NCI-H2029 (cell line): ENCODE data around the gene TRAF3.

Experiments
- DNase-seq: peaks from one replicate; lab custom pipeline; 2025; lab: John Stamatoyannopoulos, UW

The TRAF3 gene

DNA sequence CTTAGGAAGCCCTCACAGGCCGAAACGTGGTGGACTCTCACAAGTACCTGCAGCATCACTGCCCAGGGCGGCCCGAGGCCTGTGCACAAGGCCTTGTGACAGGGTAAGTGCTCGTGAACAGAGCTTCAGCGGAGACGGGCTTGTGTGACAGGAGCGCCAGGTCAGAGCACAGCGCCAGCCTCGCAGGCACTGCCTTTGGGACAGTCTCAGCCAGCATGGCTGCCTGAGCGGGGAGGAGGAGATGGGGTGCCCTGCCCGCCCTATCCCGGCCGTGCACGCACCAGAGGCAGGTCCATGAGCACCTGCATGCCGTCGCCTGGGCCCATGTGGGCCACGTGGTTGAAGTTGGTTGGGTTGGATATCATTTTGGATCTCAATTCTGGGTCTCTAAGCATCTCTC, 162.1 kb downstream of the TRAF3 start:
- no peak for DNase-seq

DNA sequence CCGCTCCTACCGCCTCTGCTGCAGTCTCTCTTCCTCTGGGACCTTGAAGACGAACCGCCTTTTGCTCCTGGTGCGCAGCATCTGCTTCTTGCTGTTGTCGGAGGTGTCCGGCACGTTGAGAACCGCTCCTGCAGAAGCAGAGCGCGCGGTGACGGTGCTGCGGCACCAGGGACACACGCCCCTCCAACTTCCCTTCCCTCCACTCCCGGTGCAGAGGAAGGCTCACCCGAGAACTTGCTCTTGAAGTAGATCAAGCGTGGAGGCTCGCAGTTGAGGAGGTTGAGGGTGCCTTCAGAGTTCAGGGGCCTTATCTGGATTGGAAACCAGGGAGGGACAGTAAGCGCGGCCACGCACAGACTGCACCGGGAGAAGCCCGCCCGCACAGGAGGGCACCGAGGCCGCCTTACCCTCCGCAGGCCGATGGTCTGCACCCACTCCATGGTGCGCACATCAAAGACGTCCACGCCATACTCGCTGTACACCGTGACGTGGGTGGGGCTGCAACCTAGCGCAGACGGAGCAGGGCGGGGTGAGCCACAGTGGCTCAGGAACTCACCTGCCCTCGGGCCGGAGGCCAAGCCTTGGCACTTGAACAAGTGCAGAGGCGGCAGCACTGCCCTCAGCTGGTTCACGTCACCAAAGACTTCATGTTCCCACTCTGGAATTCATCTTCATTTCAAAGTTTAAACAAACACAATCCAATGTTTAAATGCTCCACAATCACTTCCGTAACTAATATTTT, 162.7 kb downstream of the TRAF3 start:
- DNase-seq: no peak

DNA sequence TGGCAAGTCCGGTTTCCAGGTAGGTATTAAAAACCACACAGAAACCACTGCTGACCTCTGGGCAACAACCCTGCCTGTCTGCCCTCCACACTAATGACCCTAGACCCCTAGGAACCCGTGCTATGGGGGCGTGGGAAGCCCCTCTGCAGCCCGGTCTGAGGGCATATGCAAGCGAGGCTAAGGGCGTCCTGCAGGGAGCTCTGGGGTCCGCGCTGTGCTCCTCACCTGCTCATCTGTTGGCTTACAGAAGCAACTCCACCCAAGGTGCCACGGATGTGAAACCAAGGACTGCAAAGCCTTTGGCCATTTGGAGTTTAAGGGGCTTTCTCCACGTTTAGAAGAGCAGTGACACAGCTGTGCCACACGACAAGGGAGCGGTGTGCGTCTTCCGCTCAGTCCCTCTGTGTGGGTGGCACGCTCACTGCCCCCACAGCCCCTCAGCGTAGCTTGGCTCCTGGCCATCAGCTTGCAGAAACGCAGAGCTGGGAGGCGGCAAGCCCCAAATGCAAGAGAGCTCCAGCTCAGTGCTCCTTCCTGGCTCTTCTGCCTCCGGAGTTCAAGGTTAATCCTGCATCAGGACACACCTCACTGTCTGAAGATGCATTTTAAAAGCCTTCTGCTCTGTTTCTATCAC, 163.6 kb downstream of the TRAF3 start:
- no peak for DNase-seq

DNA sequence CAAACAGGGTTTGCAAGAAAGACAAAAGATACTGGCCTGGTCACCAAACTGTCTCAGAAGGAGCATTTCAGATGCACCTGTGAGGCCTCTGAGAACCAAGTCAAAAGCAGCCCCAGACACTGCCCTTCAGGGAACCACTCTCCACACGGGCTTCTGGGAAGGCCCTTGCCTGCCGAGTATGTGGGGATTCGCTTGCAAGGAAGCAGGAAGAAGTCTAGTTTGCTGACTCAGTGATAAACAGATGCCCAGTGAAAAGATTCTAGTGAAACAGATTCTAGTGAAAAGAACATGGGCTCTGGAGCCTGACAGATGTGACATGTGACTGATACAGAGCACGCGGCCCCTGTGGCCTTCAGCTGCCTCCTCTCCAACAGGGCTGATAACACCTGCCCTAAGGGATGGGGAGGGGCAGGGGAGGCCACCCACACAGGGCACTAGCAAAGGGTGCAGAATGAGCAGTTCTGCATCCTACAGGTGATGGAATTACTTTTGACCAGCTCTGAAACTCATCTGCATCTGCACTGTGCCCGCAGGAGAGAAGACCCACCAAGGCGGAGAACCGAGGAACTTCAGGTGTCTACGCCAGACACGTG, 164.3 kb downstream of the TRAF3 start:
- no peak for DNase-seq

DNA sequence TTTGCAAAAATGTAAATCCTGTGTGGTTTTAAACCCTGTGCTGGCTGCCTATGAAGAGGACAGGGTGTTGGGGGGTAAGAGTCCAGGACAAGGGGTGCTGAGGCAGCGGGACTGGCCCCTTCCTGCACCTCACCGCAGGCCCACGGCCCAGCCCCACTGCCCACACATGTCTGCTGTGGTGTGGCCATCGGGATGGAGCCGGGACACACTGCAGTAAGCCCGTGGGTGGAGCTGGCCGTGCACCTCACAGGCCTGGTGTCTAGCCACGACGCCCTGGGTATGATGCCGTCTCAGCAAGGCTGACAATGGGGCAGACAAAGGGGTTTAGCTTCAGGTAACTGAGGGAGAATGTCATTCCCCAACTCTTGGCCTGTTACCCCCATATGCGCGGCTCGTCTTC, 164.8 kb downstream of the TRAF3 start:
- no peak for DNase-seq

DNA sequence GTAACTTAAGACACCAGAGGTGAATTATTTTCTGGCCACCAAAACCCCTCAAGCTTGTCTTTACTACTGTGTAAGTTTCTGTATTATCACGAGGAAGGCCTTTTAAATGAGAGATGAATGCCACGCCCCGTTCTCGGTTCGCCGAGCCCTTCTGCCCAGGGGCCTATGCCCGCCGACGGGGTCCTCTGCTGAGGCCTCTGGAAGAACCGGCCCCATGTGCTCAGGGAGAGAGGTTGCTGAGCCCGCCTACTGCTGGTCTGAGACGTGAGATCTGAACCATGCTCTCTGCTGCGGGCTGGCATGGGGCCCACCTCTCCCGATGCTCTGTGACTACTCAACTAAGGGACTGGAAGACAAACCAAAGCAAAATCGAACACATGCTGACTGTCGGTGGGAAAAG, 166.2 kb downstream of the TRAF3 start:
- DNase-seq: no peak

DNA sequence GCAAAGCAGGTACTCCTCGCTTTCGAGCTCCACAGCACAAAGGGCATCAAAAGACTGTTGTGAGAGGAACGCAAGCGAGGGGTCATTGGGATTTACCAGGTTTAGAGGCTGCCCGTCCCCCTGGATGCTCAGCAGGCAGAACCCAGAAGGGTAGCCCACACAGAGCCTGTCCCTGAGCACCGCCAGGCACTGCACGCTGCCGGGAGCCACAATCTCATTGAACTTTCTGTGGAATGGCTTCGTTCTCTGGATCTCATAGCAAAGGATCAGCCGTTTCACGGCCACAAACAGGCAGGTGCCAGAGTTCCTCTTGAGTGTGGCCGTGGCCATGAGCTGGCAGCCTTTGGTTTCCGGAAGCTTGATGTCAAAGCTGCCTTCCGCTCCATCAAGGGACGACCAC, 166.7 kb downstream of the TRAF3 start:
- DNase-seq: no peak

DNA sequence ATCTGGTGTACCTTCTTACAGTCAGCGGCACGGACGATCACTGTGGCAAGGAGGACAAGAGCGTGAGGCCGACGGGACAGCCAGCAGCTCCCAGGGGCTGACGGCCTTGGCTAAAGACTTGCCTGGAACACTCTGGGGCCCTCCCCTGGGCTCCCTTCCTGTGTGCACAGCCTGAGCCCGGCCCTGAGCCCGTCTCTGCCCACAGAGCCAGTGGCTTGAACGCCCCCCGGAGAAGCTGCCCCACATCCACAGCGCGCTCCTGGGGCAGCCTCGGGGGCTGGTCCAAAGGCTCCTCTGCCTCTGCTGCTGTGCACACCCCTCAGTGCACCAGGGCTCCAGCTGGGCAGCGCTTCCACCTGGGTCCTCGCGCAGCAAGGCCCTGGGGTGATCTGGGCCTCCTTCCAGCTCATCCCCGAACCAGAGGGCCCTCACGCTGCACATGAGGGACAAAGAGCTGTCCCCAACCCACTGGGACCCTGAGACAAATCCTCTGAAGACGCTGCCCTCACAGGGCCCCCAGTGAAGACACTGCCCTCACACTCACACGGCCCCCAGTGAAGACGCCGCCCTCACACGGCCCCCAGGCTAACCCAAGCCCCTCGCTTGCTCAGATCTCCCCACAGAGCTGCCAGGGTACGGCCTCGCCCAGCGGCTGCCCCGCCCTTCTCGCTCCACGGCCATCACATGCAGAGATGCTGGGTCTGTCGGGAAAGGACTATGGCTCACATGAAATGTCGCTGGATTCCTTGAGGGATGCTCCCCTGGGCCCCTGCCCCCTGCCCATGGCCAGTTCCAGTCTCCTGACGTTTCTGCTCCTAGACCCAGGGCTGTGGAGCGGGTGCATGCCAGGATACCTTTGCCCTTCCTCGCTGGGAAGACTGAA, 167.4 kb downstream of the TRAF3 start:
- DNase-seq: no peak

DNA sequence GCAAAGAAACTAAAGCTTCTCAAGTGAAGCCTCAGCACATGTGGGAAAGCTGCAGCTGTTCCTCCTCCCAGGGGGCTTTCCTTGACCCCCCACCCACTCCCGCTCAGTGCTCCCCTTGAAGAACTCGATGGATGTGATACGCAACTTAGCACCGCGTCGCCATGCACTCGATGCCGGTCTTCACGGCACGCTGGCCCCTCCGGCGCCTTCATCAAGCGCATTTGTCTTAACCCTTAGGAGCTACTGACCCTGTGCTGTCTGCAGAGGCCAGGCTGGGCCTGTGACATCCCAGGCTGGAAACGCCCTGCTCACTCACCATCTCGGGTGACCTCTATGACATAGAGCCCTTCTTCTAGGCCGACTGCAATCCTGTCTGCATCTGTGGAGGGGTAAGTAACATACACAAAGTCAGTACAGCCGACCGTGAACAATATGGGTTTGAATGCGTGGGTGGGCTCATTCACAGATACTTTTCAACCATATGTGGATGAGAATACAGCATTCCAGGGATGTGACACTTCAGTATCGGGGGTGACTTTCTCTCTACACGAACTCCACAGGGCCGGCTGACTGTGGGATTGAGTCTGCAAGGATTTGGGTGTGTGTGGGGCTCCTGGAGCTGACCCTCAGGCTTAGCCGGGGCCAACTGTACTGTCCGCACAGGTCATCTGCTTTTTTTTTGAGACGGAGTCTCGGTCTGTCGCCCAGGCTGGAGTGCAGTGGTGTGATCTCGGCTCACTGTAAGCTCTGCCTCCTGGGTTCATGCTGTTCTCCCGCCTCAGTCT, 168.3 kb downstream of the TRAF3 start:
- DNase-seq: no peak

DNA sequence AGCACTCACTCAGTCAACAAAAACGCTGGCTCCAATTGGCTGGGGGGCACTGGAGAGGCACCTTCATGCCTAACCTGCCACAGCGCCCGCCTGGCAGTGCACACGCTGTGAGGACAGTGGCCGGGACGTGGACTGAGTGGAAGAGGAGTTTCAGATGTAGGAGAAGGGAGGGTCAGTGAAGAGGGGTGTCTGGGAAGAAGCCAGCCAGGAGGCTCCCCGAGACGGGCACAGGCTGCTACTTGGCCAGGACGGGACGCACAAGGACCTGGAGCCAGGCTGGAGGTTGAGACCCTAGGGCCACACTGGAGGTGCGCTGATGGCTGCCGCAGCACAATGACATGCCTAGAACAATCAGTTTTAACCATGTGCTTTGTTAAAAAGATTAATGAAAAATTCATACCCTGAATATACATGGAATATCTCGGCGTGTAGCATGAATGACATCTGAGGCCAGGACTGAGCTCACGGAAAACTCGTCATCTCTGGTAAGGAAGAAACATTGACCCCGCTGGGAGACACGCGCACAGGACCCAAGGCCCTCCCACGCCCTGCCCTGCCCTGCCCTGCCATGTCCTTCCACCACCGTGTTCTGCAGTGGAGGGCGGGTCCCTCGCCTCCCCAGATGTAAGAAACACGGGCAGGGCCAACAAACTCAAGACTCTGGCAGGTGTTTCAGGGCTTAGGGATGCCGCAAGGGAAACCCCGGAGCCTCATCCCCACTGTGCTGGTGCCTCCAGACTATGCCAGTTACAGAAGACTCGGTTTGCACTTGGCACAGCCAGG, 170.3 kb downstream of the TRAF3 start:
- no peak for DNase-seq

DNA sequence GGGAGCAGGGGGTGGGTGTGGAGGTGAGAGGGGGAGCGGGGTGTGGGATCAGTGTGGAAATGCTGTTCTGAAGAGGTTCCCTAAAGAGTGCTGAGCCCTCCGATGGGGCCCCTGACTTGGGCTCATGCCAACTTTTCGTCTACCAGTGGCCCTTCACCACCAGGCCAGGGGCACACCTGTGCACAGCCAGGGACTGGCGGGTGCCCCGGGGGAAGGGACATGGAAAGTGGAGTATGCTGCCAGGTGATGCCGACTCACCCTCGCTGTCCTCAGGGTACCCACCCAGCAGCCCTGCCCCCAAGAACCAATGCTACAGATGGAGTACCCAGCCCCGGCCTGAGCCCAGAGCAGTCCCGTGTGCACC, 171.4 kb downstream of the TRAF3 start:
- no peak for DNase-seq

DNA sequence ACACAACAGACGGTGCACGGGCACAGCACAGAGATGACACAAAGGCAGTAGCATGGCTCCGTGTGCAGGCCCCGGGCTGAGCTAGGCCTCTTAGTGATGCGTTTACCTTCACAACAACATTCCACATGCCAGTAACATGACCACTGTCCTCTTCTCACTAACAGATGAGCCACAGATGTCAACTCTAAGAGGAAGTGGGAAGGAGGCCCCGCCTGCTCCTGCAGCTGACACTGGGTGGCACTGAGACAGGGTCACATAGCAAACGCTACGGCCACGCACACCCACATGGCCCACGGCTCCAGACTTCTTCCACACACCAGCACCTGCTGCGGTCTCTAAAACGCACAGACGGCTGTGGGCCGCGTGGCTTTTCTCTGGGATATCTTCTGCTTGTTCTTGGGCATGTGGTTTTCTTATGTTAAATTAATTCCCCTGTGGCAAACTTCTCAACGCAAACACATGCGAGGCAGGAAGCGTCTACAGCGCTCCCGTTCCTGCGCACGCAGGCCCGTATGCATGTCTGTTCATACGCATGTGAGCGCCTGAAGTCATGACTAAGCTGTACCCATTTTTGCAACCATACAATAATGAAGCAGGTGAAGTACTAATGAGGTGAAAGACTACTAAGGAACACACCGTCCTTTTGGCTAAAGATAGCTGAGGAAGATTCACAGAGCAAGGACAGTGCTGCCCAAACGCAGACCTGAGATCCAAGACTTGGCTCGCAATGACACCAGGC, 172.0 kb downstream of the TRAF3 start:
- peak; percentile 59 for DNase-seq

DNA sequence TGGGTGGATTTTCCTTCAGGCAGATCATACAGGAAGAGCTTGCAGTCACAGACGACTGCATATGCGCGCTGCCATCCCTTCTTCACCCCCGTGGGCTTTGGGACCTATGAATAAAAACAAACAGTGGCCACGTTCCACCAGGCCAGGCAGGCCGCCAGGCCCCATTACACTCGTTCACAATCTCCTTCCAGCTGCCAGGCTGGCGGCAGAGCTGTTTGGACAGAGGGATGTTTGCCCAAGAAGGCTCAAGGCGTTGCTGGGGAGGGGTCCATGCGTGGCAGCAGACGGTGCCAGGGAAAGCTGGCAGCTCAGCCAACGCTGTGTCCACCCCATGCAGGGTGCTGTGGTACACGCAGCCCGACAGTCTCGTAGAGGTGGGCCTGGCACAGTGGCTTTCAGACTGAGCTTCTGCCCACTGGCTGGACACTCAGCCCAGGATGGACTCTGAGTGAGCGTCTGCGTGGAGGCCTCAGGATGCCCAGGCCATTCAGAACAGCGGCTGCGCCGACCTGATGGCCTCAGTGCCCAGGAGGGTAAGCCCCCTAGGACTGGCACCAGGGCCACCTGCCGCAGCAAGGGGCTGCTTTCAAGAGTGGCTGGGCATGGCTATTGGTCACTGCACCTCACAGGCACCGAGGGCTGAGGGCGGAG, 172.7 kb downstream of the TRAF3 start:
- DNase-seq: peak; percentile 66

DNA sequence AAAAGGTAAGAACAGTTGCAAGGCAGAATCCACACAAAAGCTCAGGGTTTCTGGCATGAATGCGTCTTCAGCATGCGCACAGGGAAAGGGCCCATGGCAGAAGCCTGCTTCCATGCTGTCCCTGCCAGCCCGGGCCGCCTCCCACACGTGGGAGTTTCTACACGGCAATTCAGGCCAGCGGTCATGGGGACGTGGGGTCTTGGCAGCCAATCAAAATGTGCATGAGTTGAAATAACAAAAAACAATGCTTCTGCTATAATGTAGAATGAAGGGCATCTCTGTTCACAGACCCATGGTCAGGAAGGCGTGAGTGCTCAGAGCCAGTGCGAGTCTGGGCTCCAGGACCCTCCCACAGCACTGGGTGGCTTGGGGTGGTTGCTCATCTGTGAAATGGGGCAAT, 173.8 kb downstream of the TRAF3 start:
- no peak for DNase-seq

DNA sequence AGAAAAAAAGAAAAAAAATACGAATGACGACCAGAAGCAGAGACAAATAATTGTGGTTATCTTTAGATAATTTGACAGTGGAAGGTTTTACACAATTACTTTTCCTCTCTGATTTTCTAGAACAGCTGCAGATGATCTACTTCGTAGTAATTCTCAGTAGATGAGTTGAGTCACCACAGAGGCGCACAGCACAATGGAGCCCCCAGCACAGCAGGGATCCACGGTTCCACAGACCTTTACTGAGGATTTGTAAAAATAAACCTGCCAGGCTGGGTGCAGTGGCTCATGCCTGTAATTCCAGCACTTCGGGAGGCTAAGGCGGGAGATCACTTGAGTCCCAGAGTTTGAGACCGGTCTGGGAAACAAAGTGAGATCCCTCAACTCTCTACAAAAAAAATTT, 174.6 kb downstream of the TRAF3 start:
- DNase-seq: no peak

DNA sequence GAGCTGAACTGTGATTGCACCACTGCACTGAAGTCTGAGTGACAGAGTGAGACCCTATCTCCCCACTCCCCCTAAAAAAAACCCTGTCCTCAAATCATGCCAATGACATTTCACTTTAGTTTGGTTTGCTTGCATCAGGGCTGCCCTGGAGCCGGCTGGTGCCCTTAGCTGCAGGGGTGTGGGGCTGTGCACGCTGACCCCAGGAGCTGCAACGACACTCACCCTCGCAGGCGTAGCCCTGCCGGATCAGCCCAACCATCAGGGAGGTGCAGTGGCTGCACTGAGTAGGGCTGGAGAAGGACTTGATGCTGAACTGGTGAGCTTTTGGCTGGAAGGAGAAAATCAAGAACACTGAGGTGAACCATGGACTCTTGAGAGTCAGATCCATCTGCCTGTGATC, 175.0 kb downstream of the TRAF3 start:
- DNase-seq: no peak

DNA sequence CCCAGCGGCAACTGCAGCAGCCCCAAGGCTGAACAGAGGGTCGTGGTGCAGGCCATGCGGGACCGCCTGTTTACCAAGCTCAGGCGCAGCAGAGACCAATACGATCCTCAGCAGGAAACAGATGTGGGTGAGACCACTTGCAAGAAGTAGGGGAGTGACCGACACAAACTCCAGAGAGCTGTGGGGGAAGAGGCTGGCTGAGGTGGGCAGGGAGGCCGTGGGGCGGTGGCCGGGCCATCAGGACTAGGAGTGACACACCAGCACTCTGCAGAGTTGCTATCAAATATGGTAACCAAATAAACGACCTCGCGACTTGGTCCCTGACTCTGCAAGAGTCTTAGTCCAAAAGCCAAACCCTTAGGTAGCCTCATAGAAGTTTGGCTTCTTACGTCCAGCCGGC, 175.9 kb downstream of the TRAF3 start:
- no peak for DNase-seq

DNA sequence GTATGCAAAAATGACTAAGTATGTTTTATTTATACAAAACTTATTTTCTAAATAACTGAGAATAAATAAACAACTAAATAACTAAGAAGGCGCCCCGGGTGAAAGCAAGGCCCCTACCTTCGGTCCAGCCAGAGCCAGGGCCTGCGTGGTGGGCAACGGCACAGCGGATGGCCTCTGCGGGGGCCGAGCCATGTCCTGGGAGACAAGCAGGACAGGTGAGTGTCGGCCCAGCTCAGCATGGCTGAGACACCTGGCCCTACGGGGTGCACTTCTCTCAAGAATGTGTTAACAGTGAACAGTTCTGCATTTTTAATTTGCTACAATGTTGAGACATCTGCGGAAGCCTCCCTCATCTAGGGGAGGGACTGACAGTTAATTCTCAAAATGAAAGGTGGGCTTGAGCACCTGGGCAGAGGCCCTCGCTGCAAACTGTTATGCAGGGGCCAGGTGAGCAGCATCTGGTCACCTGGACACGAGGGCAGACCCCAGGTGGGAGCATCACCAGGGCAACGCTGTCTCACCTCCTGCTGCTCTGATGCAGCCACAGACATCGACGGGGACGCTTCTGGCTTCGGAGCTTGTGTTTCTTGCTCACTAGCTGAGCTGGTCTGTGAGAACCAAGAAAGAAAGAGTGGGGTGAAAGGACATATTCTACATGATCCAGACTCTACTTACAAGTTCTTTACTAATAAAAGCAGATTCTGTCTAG, 177.0 kb downstream of the TRAF3 start:
- no peak for DNase-seq
